GM23338 (cell line): ENCODE results near the gene GBE1. TPM values are rescaled to one million over a fixed set of nuclear protein-coding genes. Genes with fewer than 3 reads are reported as not detected.

Experiments used
- ATAC-seq: fragments of 200-7000 bp; cut with Tn5 transposase; 3 replicates; pipeline ENCODE4 v1.9.1; 2020
- DNase-seq: peaks from one replicate; pipeline ENCODE4 v3.0.0-alpha.2; 2015; ENCODE audit warnings: low spot score
- H2AFZ ChIP-seq: fragments of 200-600 bp; sonication (generic); 2 replicates; pipeline ENCODE4 v1.8.0; 2016; ENCODE audit warnings: antibody characterized with exemption, mild to moderate bottlenecking, moderate library complexity
- H3F3A ChIP-seq: fragments of 200-600 bp; sonication (generic); replicated peaks from 2 replicates; pipeline ENCODE4 v1.8.0; 2017; ENCODE audit warnings: antibody characterized with exemption, mixed run types, low read depth
- H3K27ac ChIP-seq: fragments of 200-600 bp; sonication (generic); 2 replicates; pipeline ENCODE4 v1.6.1; 2016; ENCODE audit warnings: low read depth
- H3K27me3 ChIP-seq: fragments of 200-600 bp; sonication (generic); 2 replicates; pipeline ENCODE4 v1.8.0; 2016; ENCODE audit warnings: mild to moderate bottlenecking, mixed run types, moderate library complexity; ENCODE audit not compliant: insufficient read depth
- H3K36me3 ChIP-seq: fragments of 200-600 bp; sonication (generic); 2 replicates; pipeline ENCODE4 v1.8.0; 2016; ENCODE audit warnings: mild to moderate bottlenecking; ENCODE audit not compliant: insufficient read depth
- H3K4me1 ChIP-seq: fragments of 200-600 bp; sonication (generic); 2 replicates; pipeline ENCODE4 v1.8.0; 2016; ENCODE audit warnings: mild to moderate bottlenecking, moderate library complexity; ENCODE audit not compliant: insufficient read depth
- H3K4me2 ChIP-seq: fragments of 200-600 bp; sonication (generic); 2 replicates; pipeline ENCODE4 v1.7.1; 2017; ENCODE audit warnings: mixed run types
- H3K4me3 ChIP-seq: fragments of 200-600 bp; sonication (generic); 2 replicates; pipeline ENCODE4 v1.6.1; 2016; ENCODE audit warnings: mixed run types
- H3K79me2 ChIP-seq: fragments of 200-600 bp; sonication (generic); replicated peaks from 2 replicates; pipeline ENCODE4 v1.8.0; 2017; ENCODE audit warnings: mild to moderate bottlenecking; ENCODE audit not compliant: insufficient read depth
- H3K9me2 ChIP-seq: fragments of 200-600 bp; sonication (generic); 2 replicates; pipeline ENCODE4 v1.8.0; 2017; ENCODE audit not compliant: insufficient read depth
- H4K20me1 ChIP-seq: fragments of 200-600 bp; sonication (generic); replicated peaks from 2 replicates; pipeline ENCODE4 v1.8.0; 2017; ENCODE audit warnings: mild to moderate bottlenecking; ENCODE audit not compliant: insufficient read depth
- H3K27ac Mint-ChIP-seq: 2 replicates; pipeline ENCODE4 v1.8.0; 2020; ENCODE audit warnings: inconsistent platforms, mild to moderate bottlenecking, moderate library complexity, mixed read lengths
- H3K27me3 Mint-ChIP-seq: 3 replicates; pipeline ENCODE4 v1.8.0; 2022; ENCODE audit warnings: low read depth, mild to moderate bottlenecking, moderate library complexity, mixed read lengths, inconsistent platforms; ENCODE audit not compliant: insufficient read depth, poor library complexity
- H3K36me3 Mint-ChIP-seq: 3 replicates; pipeline ENCODE4 v1.8.0; 2021; ENCODE audit warnings: low read depth, mild to moderate bottlenecking, inconsistent platforms, moderate library complexity, mixed read lengths
- H3K4me1 Mint-ChIP-seq: 3 replicates; pipeline ENCODE4 v1.8.0; 2020; ENCODE audit warnings: mild to moderate bottlenecking, inconsistent platforms, mixed read lengths
- H3K4me3 Mint-ChIP-seq: 3 replicates; pipeline ENCODE4 v1.8.0; 2021; ENCODE audit warnings: moderate library complexity, mild to moderate bottlenecking, inconsistent platforms, mixed read lengths
- H3K9me3 Mint-ChIP-seq: 3 replicates; pipeline ENCODE4 v1.8.0; 2020; ENCODE audit warnings: moderate library complexity, mild to moderate bottlenecking, inconsistent platforms, mixed read lengths
- ETS1 ChIP-seq: IDR thresholded peaks from 2 replicates; pipeline ENCODE4 v1.6.1; 2016; ENCODE audit warnings: antibody characterized with exemption
- JUNB ChIP-seq: IDR thresholded peaks from one replicate; pipeline ENCODE4 v1.6.1; 2016; ENCODE audit warnings: antibody characterized with exemption; ENCODE audit not compliant: unreplicated experiment
- ZNF462 ChIP-seq: fragments of 250-450 bp; sonication (Bioruptor Pico); IDR thresholded peaks from 2 replicates; pipeline ENCODE4 v1.5.0; 2020; ENCODE audit warnings: mild to moderate bottlenecking, moderate library complexity
- polyA plus RNA-seq: library from polyadenylated mRNA; unstranded; fragments of >200 nt; fragmentation: Nextera tagmentation; extraction: Ambion mirVana; gene quantifications from 2 replicates; pipeline ENCODE4 v1.2.1, GENCODE V29; 2016
- total RNA-seq: library from RNA; depleted of rRNA; stranded (reverse); fragments of >200 nt; shearing (Covaris generic); gene quantifications from 2 replicates; pipeline ENCODE4 v1.2.3, GENCODE V29; 2014

GBE1 gene
- total and polyA plus RNA-seq, 2 experiments from 2014 or later = 6.4 to 12.2 TPM

DNA sequence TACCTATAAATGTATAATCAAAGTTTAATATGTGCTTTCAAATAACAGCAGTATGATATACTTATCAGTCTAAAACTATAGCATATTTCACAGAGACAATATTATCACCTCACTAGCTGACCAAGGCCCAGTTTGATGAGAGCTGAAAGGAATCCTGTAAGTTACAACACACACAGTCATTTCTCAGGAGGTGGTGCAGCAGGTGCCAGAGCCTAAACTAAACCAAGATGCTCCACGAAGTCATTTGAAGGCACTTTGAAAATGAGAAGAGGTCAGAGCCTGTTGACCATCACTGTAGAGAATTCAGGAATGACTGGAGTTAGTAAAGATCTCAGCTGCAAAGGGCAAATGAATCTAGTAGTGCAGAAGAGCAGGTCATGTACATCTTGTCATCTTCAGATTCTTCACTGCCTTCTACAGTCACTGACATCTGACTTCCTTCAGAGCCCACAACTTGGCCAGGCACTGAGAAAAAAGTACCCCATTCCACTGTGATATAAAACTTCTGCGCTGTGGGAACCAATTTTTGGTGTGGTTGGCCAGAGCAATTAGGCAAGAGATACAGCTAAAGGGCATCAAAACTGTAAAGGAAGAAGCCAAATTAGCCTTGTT, 7.9 kb downstream of the GBE1 start (continued):
- TF ChIP-seq ZNF462 (CRISPR knock-in tag) = no peak

DNA sequence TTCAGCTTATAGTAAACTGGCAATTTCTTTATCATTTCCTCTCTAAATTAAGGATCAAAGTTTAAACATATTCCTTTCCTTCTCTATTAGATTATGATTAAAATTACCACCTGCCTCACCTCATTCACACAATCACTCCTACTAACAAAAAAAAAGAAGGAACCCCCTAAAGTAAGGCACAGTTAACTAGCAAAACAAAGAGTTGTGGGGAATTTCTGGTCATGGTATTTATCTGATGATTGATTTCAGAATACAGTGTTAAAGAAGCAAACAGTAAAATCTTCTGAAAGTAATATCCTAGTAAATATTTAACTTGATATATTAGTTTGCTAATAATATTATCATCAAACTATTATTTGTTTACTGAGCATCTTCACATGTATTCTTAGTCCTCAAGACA, 8.8 kb downstream of the GBE1 start:
- Histone ChIP-seq H3K36me3 (no peaks in the 10 kb centered on the region), H3K4me2 (no peak overlapping the region), H2AFZ (no peak overlapping the region), H3K4me1 (no peaks in the 10 kb centered on the region), H3F3A (no peaks in the 10 kb centered on the region), H3K79me2 (no peaks in the 10 kb centered on the region), H3K4me3 (no peak overlapping the region), H3K27me3 (no peaks in the 10 kb centered on the region), H4K20me1 (no peaks in the 10 kb centered on the region), H3K27ac (no peak overlapping the region), H3K9me2 (no peaks in the 10 kb centered on the region)
- DNase-seq (no peak), ATAC-seq (no peak)
- H3K4me1 Mint-ChIP-seq = peaks cover 6% of the 10 kb centered on the region; the same call in 1 of the 3 replicates
- no peak overlapping the region for H3K27ac Mint-ChIP-seq
- H3K9me3 Mint-ChIP-seq = peaks cover 6% of the 10 kb centered on the region; the same call in 2 of the 3 replicates
- H3K4me3 Mint-ChIP-seq = no peak overlapping the region
- no peaks in the 10 kb centered on the region for H3K27me3 Mint-ChIP-seq
- H3K36me3 Mint-ChIP-seq = peaks cover 9% of the 10 kb centered on the region; the same call in 2 of the 3 replicates
- no peak for TF ChIP-seq ETS1
- no peak for TF ChIP-seq JUNB
